HG03457 (cell line): ENCODE measurements around the gene WDFY4.
A peak's percentile ranks its signal among the peaks of the same experiment; 100 is the strongest.

Experiments
- ATAC-seq: cut with Tn5 transposase; IDR thresholded peaks from one replicate; pipeline ENCODE4 v1.9.1; 2021; ENCODE audit warnings: moderate number of reproducible peaks; ENCODE audit not compliant: unreplicated experiment

The WDFY4 gene

DNA sequence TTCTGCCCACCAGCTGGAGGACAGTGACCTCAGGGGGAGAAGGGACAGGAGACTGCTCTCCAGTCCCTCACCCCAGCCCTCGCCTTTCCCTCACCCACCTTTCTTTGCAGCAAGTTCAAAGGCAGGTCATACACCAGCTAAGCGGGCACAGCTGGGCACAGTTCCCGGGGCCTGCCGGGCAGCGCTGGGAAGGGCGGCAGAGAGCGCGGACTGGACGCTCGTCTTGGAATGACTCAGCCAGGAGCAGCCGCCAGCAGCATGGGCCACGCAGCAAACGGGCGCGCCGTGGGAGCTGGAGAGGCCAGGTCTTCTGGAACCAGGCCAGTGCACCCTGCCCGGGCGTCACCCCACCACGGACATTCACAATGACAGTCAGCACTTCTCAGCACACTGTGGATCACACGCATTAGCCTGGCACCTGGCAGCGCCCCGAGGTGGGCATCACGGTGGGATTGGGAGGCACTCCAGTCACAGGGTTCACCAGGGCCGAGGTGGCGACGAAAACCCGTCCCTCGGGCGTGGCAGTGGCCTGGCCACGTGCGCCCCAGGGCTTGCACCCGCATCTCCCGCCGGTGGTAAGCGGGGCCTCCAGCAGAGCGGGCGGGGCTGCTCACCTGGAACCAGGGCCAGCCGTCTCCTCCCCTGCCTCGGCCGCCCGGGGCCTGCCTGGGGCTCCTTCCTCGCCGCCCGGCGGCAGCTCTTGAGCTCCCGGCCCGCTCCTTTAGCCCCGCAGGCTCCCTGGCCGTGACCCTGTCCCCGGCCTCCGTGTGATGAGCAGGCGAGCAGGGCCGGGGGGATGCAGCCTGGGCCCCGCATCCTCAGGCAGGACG is 29.0 kb upstream of the WDFY4 start:
- no peak for ATAC-seq

DNA sequence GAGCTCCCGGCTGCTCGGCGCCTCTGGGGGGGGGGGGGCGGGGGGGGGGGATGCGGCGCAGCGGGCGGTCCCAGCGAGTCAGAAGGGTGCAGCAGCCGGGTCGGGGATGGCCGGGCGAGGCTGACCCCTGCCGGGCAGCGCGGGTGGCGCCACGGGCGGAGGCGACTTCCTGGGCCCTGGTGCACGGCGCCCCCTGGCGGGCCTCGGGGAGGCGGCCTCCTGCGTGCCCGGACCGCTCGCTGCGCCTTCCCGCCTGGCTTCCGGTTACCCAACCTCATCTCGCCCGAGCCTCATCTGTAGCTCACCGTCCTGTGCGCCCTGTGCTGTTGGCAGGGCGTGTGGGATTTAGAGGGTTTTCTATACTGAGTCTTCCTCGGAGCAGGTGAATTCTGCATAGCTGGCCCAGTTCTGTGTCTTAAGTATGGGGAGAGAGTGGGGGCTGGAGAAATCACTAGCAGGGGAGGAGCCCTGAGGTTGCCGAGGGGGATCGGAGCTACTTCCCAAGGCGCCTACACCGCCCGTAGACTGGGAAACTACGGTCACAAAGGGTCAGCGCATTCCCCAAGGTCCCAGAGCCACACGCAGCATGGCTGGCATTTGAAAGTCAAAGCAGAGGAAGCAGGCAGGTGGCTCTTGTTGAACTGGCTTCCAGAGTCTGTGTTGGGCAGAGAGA is 28.3 kb upstream of the WDFY4 start:
- peak; percentile 69 for ATAC-seq

DNA sequence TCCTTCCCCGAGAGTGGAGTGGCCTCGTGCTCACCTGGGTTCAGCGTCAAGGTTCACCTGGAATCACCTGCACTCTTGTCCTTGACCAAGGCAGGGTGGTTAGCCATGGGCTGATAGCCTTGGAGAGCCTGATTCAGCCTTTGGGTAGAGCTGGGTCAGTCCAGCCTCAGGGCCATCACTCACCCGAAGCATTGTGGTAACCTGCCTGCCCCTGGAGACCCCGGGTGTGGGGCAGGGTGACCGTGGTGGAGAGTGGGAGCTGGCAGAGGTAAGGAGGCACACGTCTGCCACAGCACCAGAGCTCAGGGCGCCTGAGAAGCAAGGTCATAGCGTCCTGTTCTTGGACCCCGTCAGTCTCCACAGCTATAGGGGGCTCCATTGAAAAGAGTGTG is 27.8 kb upstream of the WDFY4 start:
- ATAC-seq: no peak

- no peak for ATAC-seq
These were observed 27.3 kb upstream of the WDFY4 start for GRCh38 chr10:48657416-48657815.

- no peak for ATAC-seq
These were observed 26.3 kb upstream of the WDFY4 start for GRCh38 chr10:48658243-48658974.

DNA sequence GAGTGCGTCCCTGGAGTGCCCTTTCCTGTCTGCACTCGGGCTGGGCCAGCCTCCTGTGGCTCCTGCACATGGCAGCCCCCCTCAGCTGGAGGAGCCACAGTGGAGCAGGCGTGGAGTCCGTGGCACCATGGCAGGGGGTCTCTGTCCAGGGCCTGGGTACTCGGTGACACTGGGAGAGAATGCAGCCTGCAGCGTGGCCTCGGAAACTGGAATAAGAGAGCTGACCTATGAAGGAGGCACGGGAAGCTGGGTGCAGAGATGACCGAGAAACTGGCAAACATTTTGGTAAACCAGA is 25.8 kb upstream of the WDFY4 start:
- no peak for ATAC-seq

- no peak for ATAC-seq
These were observed 24.9 kb upstream of the WDFY4 start for GRCh38 chr10:48659790-48660189.

- ATAC-seq: no peak
These were observed 23.2 kb upstream of the WDFY4 start for GRCh38 chr10:48661441-48661840.

GRCh38 chr10:48667960-48668590 is 16.6 kb upstream of the WDFY4 start:
- peak; percentile 34 for ATAC-seq

GRCh38 chr10:48670978-48671913 is 13.4 kb upstream of the WDFY4 start:
- peak; percentile 47 for ATAC-seq

DNA sequence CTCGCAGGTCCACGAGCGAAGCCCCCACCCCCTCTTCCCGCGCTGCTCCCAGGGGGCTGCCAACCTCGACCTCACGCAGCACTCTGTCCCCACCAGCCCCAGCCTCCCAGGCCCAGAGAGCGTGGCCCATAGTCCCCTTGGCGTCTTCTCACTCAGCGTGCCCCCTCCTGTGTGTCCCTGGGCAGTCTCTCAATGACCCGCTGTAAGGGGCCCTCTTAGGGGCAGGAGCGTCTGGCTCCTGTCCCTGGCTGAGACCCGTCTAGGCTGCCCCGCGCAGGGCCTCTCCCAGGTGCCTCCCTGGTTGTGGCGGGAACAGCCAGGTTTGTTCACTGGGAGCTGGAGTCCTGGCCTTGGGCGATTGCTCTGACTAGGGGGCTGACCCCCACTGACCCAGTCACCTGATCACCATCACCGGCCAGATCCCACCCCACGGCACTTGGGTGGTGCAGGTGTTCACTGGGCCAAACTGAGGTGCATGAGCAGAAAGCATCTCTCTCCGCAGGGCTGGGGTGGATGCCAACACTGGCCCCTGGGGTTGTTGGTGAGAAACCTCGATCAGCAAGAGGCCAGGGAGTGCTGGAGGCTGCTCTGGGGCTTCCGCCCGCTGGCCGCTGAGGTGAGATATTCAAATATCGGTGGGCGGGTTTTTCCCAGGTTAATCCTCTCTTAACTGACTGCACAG is 12.6 kb upstream of the WDFY4 start:
- ATAC-seq: peak; percentile 24

DNA sequence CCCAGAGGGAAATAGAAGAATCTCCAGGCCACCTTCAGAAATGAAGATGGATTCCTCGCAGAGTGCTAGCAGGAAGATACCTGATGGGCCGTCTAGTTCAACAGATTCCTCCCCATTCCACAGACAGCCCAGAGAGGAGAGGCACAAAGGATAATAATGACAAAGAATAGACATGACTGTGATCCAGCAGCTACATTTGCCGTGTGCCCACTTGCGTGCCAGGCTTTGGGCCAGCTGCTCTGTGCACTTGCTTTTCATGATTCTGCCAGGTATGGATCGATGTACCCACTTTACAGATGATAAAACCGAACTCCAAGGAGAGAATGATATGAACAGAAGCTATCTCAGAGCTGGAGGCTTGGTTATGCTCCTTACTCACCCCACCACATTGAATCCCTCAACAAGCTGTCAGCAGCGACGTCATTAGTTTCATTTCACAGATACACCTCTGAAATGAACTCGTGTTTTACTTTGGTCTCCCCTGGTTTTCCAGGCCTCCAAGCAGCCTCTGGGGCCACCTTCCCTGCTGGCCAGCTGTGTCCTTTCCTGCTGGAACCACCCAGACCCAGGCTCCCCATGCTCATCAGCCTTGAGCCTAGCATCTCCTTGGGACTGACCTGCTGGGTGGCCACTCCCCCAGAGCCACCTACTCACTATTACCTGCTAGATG is 11.9 kb upstream of the WDFY4 start:
- peak; percentile 13 for ATAC-seq

DNA sequence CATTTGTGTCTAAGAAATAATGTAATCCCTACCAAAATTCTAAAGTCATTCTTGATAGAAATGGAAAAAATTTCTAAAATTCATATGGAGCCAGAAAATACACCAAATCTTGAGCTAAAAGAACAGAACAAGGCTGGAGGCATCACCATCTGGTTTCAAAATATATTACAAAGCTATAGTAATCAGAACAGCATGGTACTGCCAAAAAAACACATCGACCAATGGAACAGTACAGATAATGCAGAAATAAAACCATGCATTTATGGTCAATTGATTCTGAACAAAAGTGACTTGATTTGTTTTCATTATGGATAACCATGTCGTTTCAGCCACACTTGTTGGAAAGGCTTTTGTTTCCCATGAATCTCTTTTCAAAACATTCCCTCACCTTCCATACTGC is 7.0 kb upstream of the WDFY4 start:
- ATAC-seq: no peak

- ATAC-seq: no peak
These were observed 6.6 kb upstream of the WDFY4 start for GRCh38 chr10:48678041-48678440.

GRCh38 chr10:48681740-48682139 is 2.9 kb upstream of the WDFY4 start:
- ATAC-seq: no peak

- ATAC-seq: no peak
These were observed 2.4 kb upstream of the WDFY4 start for GRCh38 chr10:48682265-48682664.

- ATAC-seq: no peak
These were observed 1.2 kb upstream of the WDFY4 start for GRCh38 chr10:48683424-48683823.

DNA sequence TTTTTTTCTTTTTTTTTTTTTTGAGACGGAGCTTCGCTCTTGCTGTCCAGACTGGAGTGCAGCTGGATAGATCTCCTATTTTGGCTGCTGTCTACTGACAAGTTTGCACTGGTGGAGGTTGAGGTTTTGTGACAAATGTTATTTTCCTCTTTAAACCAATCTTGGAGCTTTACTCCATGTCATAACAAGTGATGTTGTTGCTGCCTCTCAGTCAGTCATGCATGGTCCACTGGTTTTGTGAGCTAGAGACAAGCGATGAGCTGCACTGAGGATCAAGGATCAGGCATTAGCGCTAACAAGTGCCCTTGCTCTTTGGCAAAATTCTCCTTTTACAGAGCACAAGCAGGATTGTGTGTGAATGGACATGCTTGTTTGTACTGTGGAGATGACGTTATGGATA is 805 bp upstream of the WDFY4 start:
- ATAC-seq: no peak

GRCh38 chr10:48684463-48684791 is 246 bp upstream of the WDFY4 start:
- ATAC-seq: no peak

DNA sequence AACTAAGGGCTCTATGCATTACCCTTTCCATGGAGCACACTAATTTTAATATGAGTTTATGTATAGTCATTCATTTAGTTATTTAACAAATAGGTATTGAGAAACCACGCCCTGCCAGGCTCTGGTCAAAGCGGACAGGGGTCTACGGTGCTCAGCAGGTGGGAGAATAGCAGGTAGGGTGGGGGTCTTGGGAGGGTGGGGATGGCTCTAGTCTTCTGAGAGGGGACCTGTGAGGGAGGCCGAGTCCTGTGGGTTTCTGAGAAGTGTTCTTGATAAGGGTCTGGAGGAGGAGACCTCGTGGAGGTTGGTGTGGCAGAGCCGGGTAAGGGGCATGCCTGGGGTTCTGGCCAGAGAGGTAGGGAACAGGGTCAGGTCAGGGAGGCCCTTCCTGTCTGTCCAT is 1.1 kb downstream of the WDFY4 start:
- no peak for ATAC-seq
